ENCODE results near the gene FMR1. TPM values are rescaled to one million over a fixed set of nuclear protein-coding genes. Genes with fewer than 3 reads are reported as not detected.
A peak's percentile ranks its signal among the peaks of the same experiment; 100 is the strongest.

FMR1 gene
- 10 to 100 TPM; 26.9 to 86.8 (median 66.5) TPM for total RNA-seq

DNA sequence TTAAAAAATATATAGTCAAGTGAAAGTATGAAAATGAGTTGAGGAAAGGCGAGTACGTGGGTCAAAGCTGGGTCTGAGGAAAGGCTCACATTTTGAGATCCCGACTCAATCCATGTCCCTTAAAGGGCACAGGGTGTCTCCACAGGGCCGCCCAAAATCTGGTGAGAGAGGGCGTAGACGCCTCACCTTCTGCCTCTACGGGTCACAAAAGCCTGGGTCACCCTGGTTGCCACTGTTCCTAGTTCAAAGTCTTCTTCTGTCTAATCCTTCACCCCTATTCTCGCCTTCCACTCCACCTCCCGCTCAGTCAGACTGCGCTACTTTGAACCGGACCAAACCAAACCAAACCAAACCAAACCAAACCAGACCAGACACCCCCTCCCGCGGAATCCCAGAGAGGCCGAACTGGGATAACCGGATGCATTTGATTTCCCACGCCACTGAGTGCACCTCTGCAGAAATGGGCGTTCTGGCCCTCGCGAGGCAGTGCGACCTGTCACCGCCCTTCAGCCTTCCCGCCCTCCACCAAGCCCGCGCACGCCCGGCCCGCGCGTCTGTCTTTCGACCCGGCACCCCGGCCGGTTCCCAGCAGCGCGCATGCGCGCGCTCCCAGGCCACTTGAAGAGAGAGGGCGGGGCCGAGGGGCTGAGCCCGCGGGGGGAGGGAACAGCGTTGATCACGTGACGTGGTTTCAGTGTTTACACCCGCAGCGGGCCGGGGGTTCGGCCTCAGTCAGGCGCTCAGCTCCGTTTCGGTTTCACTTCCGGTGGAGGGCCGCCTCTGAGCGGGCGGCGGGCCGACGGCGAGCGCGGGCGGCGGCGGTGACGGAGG, at the start of gene FMR1:
TSS of gene FMR1 (plus strand) at position 728 of the 831 bp plus-strand sequence. CDS start 261 bp downstream, outside the sequence.
- peak within 1 kb of the TSS; percentile 90 to 91 for H3K27ac ChIP-seq
- H3K4me1 ChIP-seq, result no peaks in the 10 kb centered on the region
- peak within 1 kb of the TSS; percentile 62 to 76 for H3K4me3 ChIP-seq
- DNase-seq, result peak; percentile 93 to 95
- no peaks in the 10 kb centered on the region for H3K27me3 ChIP-seq
- intact Hi-C loops (cut with DNase I; ENCODE audit: low total_unique reads), result no loop called here
- TF ChIP-seq, protein P1, sequence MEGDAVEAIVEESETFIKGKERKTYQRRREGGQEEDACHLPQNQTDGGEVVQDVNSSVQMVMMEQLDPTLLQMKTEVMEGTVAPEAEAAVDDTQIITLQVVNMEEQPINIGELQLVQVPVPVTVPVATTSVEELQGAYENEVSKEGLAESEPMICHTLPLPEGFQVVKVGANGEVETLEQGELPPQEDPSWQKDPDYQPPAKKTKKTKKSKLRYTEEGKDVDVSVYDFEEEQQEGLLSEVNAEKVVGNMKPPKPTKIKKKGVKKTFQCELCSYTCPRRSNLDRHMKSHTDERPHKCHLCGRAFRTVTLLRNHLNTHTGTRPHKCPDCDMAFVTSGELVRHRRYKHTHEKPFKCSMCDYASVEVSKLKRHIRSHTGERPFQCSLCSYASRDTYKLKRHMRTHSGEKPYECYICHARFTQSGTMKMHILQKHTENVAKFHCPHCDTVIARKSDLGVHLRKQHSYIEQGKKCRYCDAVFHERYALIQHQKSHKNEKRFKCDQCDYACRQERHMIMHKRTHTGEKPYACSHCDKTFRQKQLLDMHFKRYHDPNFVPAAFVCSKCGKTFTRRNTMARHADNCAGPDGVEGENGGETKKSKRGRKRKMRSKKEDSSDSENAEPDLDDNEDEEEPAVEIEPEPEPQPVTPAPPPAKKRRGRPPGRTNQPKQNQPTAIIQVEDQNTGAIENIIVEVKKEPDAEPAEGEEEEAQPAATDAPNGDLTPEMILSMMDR (IDR thresholded peaks at IDR 0.05), result no peak
- TF ChIP-seq POLR2A (IDR thresholded peaks at IDR 0.05), result peak; percentile 34 to 57
- H3K9me3 ChIP-seq, result no peaks in the 10 kb centered on the region
- H3K36me3 ChIP-seq, result no peaks in the 10 kb centered on the region

DNA sequence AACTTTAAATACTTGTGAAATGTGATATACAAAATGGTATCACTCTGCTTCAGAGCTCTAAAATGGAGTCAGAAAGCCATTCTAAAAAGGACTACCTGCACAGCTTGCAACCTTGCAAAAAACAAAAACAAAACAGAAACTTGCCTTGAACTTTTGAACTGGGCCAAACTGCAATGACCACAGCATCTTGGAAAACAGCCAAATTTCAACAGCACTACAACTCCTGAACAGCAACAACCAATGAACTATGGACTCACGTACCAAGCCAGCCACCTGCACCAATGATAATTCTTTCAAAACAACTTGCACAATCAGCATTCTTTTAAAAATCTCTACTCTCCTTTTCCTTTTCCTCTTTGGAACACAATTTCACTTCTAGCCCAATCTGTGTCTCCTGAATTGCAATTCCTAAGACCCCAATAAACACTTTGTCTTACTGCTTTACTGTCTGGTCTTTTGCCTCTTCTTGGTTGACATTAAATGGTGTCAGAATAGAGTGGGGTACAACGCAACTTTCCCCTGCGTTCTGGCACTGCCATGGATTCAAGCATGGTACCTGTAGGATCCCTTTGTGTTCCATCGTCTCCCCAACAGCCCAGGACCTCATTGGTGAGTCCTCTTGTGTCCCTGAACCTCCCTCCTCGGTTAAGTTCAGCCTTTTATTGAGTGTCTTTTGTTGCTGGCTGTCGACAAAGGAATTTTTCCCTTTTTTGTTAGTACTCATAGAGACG, 35.7 kb upstream of the FMR1 start:
- Histone ChIP-seq H3K4me1 (no peaks in the 10 kb centered on the region), H3K36me3 (no peaks in the 10 kb centered on the region), H3K27me3 (no peaks in the 10 kb centered on the region), H3K9me3 (peaks cover 0 to 4% of the 10 kb centered on the region in 2 donors), H3K27ac (no peak overlapping the region), H3K4me3 (no peak overlapping the region)
- no peak for DNase-seq
- intact Hi-C loops (cut with DNase I; ENCODE audit: low total_unique reads), result no loop called here
- TF ChIP-seq, protein P1 (IDR thresholded peaks at IDR 0.05), result no peak
- TF ChIP-seq POLR2A (IDR thresholded peaks at IDR 0.05), result no peak

DNA sequence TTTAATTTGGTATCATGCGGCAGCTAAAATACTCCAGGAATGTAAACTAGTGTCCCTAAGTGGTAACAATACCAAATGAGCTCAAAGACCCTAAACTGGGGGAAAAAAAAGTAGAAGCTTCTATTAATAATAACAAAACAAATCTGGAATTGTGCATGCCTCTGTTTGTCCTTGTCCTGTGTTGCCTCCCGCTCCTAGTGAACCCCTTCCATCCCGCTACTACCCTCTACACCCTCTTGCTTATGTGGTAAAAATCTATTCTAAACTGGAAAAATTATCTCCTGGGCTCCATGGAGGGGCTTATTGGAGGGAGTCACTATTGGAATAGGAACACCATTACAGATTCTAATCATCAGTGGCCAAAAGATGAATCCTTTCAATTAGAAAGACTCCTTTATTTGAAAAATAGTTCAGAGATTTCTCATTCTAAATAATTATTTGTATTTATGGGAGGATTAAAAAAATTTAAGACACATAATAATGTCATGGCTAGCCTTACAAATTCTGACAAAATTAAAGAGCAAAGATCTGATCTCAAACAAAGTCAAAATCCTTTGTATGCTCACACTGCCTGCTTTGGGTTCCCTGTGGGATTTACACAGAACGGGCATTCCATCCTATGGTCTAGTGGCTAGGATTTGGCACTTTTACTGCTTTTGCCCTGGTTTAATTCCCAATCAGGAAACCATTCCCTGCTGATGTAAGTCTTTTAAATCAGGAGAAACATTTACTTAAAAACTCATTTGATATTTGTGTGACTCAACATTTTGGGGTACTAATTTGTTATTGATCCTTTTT, 34.7 kb upstream of the FMR1 start:
- no peak for DNase-seq
- TF ChIP-seq POLR2A (IDR thresholded peaks at IDR 0.05), result no peak
- TF ChIP-seq, protein P1 (IDR thresholded peaks at IDR 0.05), result no peak
- intact Hi-C loops (cut with DNase I; ENCODE audit: low total_unique reads), result no loop called here

DNA sequence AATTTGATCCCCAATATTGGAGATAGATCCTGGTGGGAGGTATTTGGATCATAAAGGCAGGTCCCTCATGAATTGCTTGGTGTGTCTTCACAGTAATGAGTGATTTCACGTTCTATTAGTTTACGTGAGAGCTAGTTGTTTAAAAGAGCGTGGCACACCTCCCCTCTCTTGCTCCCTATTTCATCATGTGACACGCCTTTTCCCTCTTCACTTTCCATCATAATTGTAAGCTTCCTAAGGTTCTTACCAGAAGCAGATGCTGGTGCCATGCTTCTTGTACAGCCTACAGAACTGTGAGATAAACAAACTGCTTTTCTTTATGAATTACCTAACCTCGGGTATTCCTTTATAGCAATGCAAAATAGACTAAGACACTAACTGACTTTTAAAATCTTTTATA, 34.0 kb upstream of the FMR1 start:
- H3K27ac ChIP-seq, result no peak overlapping the region
- DNase-seq, result no peak
- intact Hi-C loops (cut with DNase I; ENCODE audit: low total_unique reads), result no loop called here
- H3K4me1 ChIP-seq, result no peaks in the 10 kb centered on the region
- H3K4me3 ChIP-seq, result no peak overlapping the region
- no peak for TF ChIP-seq POLR2A (IDR thresholded peaks at IDR 0.05)
- TF ChIP-seq, protein P1 (IDR thresholded peaks at IDR 0.05), result no peak
- no peaks in the 10 kb centered on the region for H3K9me3 ChIP-seq
- H3K27me3 ChIP-seq, result no peaks in the 10 kb centered on the region
- no peaks in the 10 kb centered on the region for H3K36me3 ChIP-seq

More for the DNA sequence above, 34.7 kb upstream of the FMR1 start:
- H3K4me1 ChIP-seq, result no peaks in the 10 kb centered on the region
- no peak overlapping the region for H3K27ac ChIP-seq
- no peaks in the 10 kb centered on the region for H3K27me3 ChIP-seq
- H3K9me3 ChIP-seq, result peaks cover 0 to under 1% of the 10 kb centered on the region in 2 donors
- H3K36me3 ChIP-seq, result no peaks in the 10 kb centered on the region
- no peak overlapping the region for H3K4me3 ChIP-seq
